NCI-H2227 (cell line): ENCODE results near the gene PYGB.
"Not testable (repeated sequence)": the region's sequence is repeated elsewhere in the genome, so short reads cannot be mapped to it uniquely, and the experiment has no call there.

ENCODE experiments used
- DNase-seq: peaks from one replicate; lab custom pipeline; 2025; ENCODE audit not compliant: unreplicated experiment; lab: John Stamatoyannopoulos, UW

Gene PYGB

GRCh38 chr20:25229486-25230165, 18.3 kb upstream of the PYGB start:
- no peak for DNase-seq

GRCh38 chr20:25230166-25230831, 17.6 kb upstream of the PYGB start:
- peak; percentile 75 for DNase-seq

GRCh38 chr20:25233016-25233772, 14.7 kb upstream of the PYGB start:
- no peak for DNase-seq

- not testable (repeated sequence) for DNase-seq
These were observed 13.7 kb upstream of the PYGB start for GRCh38 chr20:25234009-25234849.

GRCh38 chr20:25236450-25237304, 11.2 kb upstream of the PYGB start:
- DNase-seq, result no peak

GRCh38 chr20:25237610-25238318, 10.1 kb upstream of the PYGB start:
- DNase-seq, result no peak

GRCh38 chr20:25238319-25239037, 9.4 kb upstream of the PYGB start:
- no peak for DNase-seq

- DNase-seq, result no peak
These were observed 8.2 kb upstream of the PYGB start for GRCh38 chr20:25239387-25240370.

GRCh38 chr20:25240851-25241658, 6.8 kb upstream of the PYGB start:
- not testable (repeated sequence) for DNase-seq

GRCh38 chr20:25241659-25241955, 6.3 kb upstream of the PYGB start:
- not testable (repeated sequence) for DNase-seq

- peak; percentile 51 for DNase-seq
These were observed 5.7 kb upstream of the PYGB start for GRCh38 chr20:25242231-25242630.

GRCh38 chr20:25243416-25243979, 4.4 kb upstream of the PYGB start:
- no peak for DNase-seq

GRCh38 chr20:25244976-25245375, 2.9 kb upstream of the PYGB start:
- DNase-seq, result no peak

- no peak for DNase-seq
These were observed 2.4 kb upstream of the PYGB start for GRCh38 chr20:25245461-25245860.

- no peak for DNase-seq
These were observed 1.5 kb upstream of the PYGB start for GRCh38 chr20:25246182-25246999.

- peak; percentile 68 for DNase-seq
These were observed 826 bp upstream of the PYGB start for GRCh38 chr20:25247000-25247517.
